ENCODE data around the gene PCGF1. TPM values are rescaled to one million over a fixed set of nuclear protein-coding genes. Genes with fewer than 3 reads are reported as not detected.

Gene PCGF1
- total and polyA plus RNA-seq, 2 of the 13 experiments (the other 11 are each of a cell fraction or from before 2014, with no cell fraction given), result 20.4 to 22.6 TPM

DNA sequence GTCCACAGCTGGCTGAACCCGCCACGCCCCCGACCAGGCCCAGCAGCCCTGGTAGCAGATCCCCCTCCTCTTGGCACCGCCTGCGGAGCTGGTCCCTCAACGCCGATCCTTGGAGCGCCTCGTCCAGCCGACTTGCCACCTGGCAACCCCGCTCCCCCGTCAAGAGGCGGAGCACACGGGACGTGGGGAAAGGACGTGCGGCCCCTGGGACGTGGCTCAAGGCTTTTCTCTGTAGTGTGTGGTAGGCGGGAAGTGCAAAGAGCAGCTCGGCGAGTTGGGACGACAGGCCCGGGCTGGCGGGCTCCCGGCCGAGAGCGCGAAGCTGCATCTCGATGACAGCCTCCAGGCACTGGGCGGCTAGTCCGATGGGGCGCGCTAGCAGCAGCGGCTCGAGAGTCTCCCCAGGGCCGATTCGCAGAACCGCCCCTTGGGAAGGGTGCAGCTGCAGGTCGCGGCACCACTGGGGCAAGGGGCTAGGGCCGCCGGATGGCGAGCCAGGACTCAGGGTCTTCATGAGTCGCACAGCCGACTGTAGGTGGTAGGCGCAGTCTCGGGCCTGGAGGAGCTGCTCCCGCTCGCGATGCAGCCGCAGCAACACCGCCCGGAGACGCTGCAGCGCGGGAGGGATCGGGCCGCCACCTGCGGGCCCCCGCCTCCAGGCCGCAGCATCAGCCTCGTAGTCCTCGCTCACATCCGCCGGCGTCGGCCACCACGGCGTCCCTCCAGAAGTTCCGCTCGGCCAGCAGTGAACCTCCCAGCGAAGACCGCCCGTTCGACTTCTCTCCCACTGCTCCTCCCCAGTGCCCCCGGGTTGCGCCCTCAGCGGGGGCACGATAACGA lies 25.3 kb downstream of the PCGF1 start (continued):
- peak; percentile 83 for TF ChIP-seq YEATS4 (CRISPR knock-in tag; IDR thresholded peaks at IDR 0.05; ENCODE audit: borderline replicate concordance)
- TF ChIP-seq, protein P1, sequence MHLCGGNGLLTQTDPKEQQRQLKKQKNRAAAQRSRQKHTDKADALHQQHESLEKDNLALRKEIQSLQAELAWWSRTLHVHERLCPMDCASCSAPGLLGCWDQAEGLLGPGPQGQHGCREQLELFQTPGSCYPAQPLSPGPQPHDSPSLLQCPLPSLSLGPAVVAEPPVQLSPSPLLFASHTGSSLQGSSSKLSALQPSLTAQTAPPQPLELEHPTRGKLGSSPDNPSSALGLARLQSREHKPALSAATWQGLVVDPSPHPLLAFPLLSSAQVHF (CRISPR knock-in tag; IDR thresholded peaks at IDR 0.05), result 0 out of 2 replicates have a peak, but pooled peaks have one; percentile 55
- TF ChIP-seq, protein P2, sequence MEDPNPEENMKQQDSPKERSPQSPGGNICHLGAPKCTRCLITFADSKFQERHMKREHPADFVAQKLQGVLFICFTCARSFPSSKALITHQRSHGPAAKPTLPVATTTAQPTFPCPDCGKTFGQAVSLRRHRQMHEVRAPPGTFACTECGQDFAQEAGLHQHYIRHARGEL (CRISPR knock-in tag; IDR thresholded peaks at IDR 0.05), result peak; percentile 93
- TF ChIP-seq POGZ (CRISPR knock-in tag; IDR thresholded peaks at IDR 0.05), result no peak
- TF ChIP-seq ZNF883 (CRISPR knock-in tag; IDR thresholded peaks at IDR 0.05; ENCODE audit: not compliant biosample characterization), result peak; percentile 80
- TF ChIP-seq REXO4 (CRISPR knock-in tag; IDR thresholded peaks at IDR 0.05; ENCODE audit: borderline replicate concordance), result peak; percentile 70; the same call in 1 of the 2 replicates
- TF ChIP-seq, protein P3, sequence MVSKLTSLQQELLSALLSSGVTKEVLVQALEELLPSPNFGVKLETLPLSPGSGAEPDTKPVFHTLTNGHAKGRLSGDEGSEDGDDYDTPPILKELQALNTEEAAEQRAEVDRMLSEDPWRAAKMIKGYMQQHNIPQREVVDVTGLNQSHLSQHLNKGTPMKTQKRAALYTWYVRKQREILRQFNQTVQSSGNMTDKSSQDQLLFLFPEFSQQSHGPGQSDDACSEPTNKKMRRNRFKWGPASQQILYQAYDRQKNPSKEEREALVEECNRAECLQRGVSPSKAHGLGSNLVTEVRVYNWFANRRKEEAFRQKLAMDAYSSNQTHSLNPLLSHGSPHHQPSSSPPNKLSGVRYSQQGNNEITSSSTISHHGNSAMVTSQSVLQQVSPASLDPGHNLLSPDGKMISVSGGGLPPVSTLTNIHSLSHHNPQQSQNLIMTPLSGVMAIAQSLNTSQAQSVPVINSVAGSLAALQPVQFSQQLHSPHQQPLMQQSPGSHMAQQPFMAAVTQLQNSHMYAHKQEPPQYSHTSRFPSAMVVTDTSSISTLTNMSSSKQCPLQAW (CRISPR knock-in tag; IDR thresholded peaks at IDR 0.05), result peak; percentile 68; the same call in 1 of the 2 replicates
- TF ChIP-seq ZFY (CRISPR knock-in tag; IDR thresholded peaks at IDR 0.05), result peak; percentile 91
- no peak for TF ChIP-seq ATF7 (IDR thresholded peaks at IDR 0.05)
- TF ChIP-seq ATF7 (CRISPR knock-in tag; IDR thresholded peaks at IDR 0.05), result peak; percentile 61
- TF ChIP-seq, protein P4, sequence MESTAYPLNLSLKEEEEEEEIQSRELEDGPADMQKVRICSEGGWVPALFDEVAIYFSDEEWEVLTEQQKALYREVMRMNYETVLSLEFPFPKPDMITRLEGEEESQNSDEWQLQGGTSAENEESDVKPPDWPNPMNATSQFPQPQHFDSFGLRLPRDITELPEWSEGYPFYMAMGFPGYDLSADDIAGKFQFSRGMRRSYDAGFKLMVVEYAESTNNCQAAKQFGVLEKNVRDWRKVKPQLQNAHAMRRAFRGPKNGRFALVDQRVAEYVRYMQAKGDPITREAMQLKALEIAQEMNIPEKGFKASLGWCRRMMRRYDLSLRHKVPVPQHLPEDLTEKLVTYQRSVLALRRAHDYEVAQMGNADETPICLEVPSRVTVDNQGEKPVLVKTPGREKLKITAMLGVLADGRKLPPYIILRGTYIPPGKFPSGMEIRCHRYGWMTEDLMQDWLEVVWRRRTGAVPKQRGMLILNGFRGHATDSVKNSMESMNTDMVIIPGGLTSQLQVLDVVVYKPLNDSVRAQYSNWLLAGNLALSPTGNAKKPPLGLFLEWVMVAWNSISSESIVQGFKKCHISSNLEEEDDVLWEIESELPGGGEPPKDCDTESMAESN (CRISPR knock-in tag; conservative IDR thresholded peaks at IDR 0.05), result peak; percentile 72
- TF ChIP-seq, protein P5, sequence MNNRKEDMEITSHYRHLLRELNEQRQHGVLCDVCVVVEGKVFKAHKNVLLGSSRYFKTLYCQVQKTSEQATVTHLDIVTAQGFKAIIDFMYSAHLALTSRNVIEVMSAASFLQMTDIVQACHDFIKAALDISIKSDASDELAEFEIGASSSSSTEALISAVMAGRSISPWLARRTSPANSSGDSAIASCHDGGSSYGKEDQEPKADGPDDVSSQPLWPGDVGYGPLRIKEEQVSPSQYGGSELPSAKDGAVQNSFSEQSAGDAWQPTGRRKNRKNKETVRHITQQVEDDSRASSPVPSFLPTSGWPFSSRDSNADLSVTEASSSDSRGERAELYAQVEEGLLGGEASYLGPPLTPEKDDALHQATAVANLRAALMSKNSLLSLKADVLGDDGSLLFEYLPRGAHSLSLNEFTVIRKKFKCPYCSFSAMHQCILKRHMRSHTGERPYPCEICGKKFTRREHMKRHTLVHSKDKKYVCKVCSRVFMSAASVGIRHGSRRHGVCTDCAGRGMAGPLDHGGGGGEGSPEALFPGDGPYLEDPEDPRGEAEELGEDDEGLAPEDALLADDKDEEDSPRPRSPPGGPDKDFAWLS (CRISPR knock-in tag; IDR thresholded peaks at IDR 0.05; ENCODE audit: borderline replicate concordance), result no peak
- TF ChIP-seq GATA4 (IDR thresholded peaks at IDR 0.05; ENCODE audit: borderline replicate concordance, low read depth), result 0 out of 2 replicates have a peak, but pooled peaks have one; percentile 14
- TF ChIP-seq, protein P6, sequence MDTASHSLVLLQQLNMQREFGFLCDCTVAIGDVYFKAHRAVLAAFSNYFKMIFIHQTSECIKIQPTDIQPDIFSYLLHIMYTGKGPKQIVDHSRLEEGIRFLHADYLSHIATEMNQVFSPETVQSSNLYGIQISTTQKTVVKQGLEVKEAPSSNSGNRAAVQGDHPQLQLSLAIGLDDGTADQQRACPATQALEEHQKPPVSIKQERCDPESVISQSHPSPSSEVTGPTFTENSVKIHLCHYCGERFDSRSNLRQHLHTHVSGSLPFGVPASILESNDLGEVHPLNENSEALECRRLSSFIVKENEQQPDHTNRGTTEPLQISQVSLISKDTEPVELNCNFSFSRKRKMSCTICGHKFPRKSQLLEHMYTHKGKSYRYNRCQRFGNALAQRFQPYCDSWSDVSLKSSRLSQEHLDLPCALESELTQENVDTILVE (CRISPR knock-in tag; IDR thresholded peaks at IDR 0.05), result no peak
- peak; percentile 36; the same call in 1 of the 2 replicates for TF ChIP-seq SAP130 (CRISPR knock-in tag; IDR thresholded peaks at IDR 0.05; ENCODE audit: low read depth)
- TF ChIP-seq ZNF644 (CRISPR knock-in tag; IDR thresholded peaks at IDR 0.05; ENCODE audit: low read depth), result no peak
- TF ChIP-seq ZFYVE20 (CRISPR knock-in tag; IDR thresholded peaks at IDR 0.05; ENCODE audit: borderline replicate concordance, low read depth), result 0 out of 2 replicates have a peak, but pooled peaks have one; percentile 78
- TF ChIP-seq TAF15 (IDR thresholded peaks at IDR 0.05; ENCODE audit: low read depth, low read length, poor library complexity, severe bottlenecking), result peak; percentile 86
